Glomerular visceral epithelial cell (primary cell): ENCODE measurements around the gene CAPN14.
A peak's percentile ranks its signal among the peaks of the same experiment; 100 is the strongest.

Source experiments
- DNase-seq: peaks from one replicate; pipeline ENCODE4 v3.0.0-alpha.2; 2016; ENCODE audit errors: extremely low spot score

CAPN14 gene

GRCh38 chr2:31241625-31242270 lies 24.4 kb upstream of the CAPN14 start:
- DNase-seq: no peak

- no peak for DNase-seq
Observed at GRCh38 chr2:31240381-31241365, 23.4 kb upstream of the CAPN14 start.

GRCh38 chr2:31239593-31240177 lies 22.4 kb upstream of the CAPN14 start:
- DNase-seq: peak; percentile 43

GRCh38 chr2:31238906-31239592 lies 21.7 kb upstream of the CAPN14 start:
- DNase-seq: no peak

GRCh38 chr2:31238126-31238905 lies 21.0 kb upstream of the CAPN14 start:
- DNase-seq: no peak

GRCh38 chr2:31237348-31238017 lies 20.2 kb upstream of the CAPN14 start:
- no peak for DNase-seq

GRCh38 chr2:31236433-31237205 lies 19.3 kb upstream of the CAPN14 start:
- DNase-seq: no peak

GRCh38 chr2:31235504-31235902 lies 18.2 kb upstream of the CAPN14 start:
- DNase-seq: peak; percentile 66

- DNase-seq: no peak
Observed at GRCh38 chr2:31234683-31235503, 17.6 kb upstream of the CAPN14 start.

GRCh38 chr2:31233741-31234682 lies 16.7 kb upstream of the CAPN14 start, which contains the start of gene EHD3:
EHD3 (plus strand) TSS chr2:31234152; CDS start chr2:31234622, 470 bp downstream.
- DNase-seq: peak; percentile 92

- DNase-seq: no peak
Observed at GRCh38 chr2:31233231-31233630, 15.9 kb upstream of the CAPN14 start.

GRCh38 chr2:31232586-31232985 lies 15.3 kb upstream of the CAPN14 start:
- no peak for DNase-seq

GRCh38 chr2:31231571-31232302 lies 14.4 kb upstream of the CAPN14 start:
- no peak for DNase-seq

- DNase-seq: no peak
Observed at GRCh38 chr2:31230751-31231150, 13.4 kb upstream of the CAPN14 start.

- DNase-seq: no peak
Observed at GRCh38 chr2:31228717-31229116, 11.4 kb upstream of the CAPN14 start.

GRCh38 chr2:31227711-31228125 lies 10.4 kb upstream of the CAPN14 start:
- no peak for DNase-seq

GRCh38 chr2:31227110-31227509 lies 9.8 kb upstream of the CAPN14 start:
- DNase-seq: no peak
